GM10847 (cell line): ENCODE data around the gene ALLC.

Experiments
- POLR2A ChIP-seq: IDR thresholded peaks from 2 replicates; pipeline ENCODE4 v1.6.1; 2011; ENCODE audit not compliant: insufficient read length; ENCODE audit errors: extremely low read depth

Gene ALLC

DNA sequence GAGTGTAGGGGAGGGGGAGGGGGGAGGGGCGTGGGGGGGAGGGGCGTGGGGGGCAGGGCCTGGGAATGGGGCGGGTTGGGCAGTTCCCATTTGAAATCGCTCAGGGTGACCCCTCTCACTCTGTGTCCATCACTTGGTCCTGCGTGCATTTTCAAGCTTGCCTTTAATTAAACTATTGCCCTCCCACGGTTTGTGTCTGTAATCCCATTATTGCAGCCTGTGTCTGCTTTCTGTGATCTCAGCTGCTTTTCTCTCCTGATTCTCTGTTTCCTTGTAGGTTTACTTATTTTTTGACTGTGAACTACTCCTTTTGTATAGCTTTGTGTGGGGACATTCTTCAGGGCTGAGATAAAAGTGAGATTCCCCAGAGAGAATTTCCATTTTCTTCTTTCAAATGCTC lies 46.7 kb downstream of the ALLC start:
- TF ChIP-seq POLR2A: no peak

DNA sequence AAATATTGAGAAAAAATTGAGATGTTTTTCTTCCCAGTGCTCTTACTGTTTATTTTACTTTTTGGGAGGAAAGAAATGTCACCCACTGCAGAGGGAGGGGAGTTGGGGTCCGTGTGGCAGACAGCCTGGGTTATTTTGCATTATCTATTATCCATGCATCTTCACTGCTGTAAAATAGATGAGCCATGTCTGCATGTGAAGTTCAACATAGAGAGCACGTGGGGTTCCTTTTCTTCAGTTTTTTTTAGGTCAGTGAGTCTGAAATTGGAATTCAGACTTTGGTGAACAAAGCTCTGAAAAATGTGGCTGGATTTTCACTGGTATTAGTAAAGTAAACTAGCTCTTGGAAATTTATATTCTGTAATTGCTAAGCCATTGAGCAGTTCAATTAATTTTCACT lies 47.8 kb downstream of the ALLC start:
- TF ChIP-seq POLR2A: no peak

DNA sequence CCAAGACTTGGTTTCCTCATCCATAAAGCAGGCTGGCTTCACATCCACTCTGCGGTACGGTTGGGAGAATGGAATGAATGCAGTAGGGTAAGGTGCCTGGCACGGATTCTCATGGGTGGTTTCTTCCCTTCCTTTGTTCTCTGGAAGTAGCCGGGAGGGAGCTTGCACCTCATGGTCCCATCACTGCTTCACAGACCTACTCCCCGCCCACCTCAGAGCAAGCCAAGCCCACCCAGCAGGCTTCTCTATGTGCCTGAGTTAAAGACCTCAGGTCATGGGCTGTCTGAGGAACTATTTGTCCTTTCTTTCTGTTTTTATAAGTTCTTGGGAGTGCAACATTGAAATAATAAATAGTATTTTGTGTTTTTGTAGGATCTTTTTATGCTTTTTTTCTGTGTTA lies 48.9 kb downstream of the ALLC start:
- no peak for TF ChIP-seq POLR2A

DNA sequence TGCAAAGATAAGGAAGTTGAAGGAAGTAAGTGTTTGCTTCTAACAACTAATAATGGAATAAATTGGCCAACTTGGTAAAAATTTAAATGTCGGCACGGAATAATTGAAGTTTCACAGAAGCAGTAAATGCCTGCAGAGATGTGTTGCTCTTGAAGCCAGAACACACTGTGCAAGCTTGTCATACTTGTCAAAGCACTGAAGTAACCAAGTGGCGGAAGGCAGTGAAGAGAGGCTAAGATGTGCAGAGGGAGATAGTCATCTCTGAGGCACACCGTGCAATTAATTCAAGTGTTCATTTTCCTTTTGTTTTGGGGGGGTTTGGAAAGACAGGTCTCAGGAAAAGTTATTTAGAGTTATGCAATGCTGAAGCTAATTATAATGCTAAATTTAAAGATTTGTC lies 50.6 kb downstream of the ALLC start:
- TF ChIP-seq POLR2A: no peak

DNA sequence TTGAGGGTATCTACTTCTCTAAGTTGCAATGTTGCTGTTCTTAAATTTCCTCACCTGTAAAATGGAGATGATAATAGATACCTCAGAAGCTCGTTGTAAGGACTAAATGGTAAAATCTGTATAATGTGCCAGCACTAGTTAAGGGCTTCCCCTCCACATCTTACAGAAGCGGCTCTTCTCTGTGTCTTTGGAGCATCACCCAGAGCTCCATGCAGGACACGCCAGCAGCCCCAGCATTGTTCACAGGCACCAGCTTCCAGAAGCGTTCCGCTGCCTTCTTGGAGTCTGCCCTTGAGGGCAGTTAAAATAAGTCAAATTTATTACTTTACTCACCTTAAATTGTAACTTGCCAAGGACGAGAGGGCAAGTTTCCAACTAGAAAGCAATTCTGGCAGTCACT lies 51.2 kb downstream of the ALLC start:
- no peak for TF ChIP-seq POLR2A

DNA sequence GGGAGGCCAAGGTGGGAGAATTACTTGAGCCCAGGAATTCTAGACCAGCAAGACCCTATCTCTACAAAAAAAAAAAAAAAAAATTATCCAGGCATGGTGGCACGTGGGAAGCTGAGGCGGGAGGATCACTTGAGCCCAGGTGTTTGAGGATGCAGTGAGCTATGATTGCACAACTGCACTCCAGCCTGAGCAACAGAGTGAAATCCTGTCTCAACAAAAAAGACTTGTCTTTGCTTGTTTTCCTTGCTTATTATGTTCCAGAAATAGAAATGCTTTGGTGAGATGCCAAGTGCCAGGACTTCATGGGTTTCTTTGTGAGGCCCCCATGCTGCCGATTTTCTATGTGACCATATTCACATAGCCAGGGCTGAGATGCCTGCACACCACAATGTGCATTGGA lies 54.4 kb downstream of the ALLC start:
- no peak for TF ChIP-seq POLR2A

DNA sequence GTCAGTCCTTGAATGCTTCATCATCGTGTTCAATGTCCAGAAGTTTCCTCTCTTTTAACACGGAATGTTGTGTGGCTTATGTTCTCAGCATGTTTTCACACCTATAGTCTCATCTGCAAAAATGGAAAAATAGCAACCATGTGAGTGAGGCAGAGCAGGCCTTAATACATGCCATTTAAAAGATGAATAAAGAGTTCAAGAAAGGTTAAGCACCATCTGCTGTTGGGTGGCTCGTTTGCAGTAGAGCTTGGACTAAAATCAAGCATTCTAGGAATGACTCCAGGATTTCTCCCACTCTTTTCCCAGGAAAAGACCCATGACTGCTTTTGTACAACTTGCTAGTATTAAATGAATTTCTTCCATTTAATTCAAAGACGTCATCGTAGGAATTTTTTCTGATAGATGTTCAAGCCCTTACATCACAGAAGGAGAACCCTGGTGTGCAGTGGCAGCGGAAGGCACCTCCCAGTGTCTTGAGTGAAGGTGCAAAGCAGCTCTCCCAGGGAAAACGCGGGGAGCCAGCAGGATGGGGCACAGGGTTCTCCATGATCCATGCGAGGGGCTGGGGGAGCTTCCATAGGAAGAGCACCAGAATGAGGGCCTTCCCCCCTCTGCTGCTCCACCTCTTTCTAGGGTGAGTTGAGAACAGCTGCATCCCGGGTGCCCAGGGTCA lies 55.0 kb downstream of the ALLC start:
- TF ChIP-seq POLR2A: no peak

DNA sequence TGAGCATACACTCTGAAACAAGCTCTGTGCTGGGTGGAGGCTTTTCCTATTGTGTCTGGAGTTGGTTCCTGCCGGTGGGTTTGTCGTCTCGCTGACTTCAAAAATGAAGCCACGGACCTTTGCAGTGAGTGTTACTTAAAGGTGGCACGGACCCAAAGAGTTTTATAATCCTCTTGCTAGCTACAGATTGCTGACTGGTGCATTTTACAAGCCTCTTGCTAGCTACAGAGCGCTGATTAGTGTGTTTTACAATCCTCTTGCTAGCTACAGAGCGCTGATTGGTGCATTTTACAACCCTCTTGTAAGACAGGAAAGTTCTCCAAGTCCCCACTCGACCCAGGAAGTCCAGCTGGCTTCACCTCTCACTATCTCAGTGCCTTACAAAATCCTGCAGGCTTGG lies 60.7 kb downstream of the ALLC start:
- no peak for TF ChIP-seq POLR2A

DNA sequence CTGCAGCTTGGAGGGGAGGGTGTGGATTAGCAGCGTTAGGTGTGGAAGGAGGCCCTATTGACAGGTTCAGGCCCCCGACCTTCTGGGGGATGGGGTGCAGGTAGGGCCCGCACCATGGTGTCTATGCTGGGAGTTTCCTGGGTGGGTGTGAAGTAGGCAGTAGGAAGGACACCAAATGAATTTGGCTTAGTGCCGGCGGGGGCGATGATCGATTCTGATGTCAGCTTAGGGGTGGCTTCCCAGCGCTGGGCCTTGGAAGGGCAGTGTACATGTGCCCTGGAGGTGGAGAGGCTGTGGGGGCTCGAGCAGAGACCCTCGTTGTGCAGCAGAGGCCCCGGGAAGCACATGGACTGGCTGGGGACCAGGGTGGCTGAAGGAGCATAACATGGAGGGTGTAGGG lies 67.0 kb downstream of the ALLC start:
- no peak for TF ChIP-seq POLR2A

DNA sequence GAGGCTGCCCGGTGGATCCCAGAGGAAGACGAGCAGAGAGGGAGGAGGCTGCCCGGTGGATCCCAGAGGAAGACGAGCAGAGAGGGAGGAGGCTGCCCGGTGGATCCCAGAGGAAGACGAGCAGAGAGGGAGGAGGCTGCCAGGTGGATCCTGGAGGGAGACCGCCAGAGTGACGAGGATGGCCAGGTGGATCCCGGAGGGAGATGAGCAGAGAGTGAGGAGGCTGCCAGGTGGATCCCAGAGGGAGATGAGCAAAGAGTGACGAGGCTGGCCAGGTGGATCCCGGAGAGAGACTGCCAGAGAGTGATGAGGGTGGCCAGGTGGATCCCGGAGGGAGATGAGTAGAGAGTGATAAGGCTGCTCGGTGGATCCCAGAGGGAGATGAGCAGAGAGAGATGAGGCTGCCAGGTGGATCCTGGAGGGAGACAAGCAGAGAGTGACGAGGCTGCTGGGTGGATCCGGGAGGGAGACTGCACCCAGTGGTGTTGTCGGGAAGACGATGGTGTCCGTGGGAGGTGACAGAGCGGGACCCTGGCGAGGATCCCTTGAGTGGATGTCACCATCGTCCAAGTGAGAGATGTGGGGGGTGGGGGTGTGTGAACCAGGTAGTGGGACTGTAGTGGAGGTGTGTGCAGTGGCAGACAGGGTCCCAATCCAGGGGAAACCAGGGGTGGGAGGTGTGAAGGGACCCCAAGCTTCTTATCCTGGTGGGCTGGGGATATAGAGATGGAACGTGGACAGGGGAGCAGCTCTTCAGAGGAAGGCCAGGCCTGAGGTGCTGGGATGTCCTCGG lies 67.7 kb downstream of the ALLC start:
- no peak for TF ChIP-seq POLR2A

DNA sequence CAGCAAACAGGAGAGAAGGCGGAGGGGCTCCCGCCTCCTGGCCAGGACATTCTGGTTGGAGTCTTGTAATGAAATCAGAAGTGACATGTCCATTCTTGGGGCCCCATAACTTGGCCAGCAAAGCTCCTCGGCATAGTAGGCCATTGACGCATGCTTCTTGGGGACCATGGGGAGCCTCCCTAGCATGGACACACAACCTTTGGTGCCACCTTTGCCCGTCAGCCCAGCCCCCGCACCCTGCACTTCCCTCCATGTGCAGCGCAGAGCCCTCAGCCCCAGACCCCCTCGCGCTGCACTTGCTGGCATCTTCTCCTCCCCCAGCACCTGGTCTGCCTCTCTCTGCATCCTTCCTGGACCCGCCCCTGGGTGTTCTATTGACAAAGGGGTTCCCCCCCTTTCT lies 68.5 kb downstream of the ALLC start:
- TF ChIP-seq POLR2A: no peak

DNA sequence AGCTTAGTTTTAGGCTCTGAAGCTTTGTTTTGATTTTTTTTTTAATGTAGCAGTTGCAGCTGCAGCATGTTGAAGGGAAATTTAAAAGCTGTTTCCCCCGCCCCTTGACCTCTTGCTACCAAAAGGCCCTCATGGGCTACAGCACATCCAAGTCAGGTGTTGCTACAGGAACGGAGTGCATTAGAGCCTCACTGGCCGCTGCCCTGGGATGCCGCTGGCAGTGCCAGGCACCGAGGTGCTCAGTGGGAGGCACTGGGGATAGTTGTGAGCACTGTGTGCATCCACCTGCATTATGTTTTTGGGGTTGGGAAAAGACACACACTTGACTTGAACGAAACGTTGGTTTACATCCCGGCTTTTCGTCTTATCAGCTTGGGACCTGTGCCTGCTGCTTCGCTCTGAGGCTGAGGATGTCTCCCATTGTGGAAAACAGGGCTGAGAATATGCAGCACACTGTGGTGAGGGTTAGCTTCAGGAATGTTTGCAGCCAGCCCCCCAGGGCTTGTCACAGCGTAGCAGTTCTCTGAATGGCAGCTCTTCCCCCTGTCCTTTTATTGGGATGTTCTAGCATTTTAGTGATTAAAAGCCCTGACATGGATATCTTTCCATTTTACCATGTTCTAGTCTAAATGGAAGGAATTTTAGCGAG lies 69.5 kb downstream of the ALLC start:
- no peak for TF ChIP-seq POLR2A

DNA sequence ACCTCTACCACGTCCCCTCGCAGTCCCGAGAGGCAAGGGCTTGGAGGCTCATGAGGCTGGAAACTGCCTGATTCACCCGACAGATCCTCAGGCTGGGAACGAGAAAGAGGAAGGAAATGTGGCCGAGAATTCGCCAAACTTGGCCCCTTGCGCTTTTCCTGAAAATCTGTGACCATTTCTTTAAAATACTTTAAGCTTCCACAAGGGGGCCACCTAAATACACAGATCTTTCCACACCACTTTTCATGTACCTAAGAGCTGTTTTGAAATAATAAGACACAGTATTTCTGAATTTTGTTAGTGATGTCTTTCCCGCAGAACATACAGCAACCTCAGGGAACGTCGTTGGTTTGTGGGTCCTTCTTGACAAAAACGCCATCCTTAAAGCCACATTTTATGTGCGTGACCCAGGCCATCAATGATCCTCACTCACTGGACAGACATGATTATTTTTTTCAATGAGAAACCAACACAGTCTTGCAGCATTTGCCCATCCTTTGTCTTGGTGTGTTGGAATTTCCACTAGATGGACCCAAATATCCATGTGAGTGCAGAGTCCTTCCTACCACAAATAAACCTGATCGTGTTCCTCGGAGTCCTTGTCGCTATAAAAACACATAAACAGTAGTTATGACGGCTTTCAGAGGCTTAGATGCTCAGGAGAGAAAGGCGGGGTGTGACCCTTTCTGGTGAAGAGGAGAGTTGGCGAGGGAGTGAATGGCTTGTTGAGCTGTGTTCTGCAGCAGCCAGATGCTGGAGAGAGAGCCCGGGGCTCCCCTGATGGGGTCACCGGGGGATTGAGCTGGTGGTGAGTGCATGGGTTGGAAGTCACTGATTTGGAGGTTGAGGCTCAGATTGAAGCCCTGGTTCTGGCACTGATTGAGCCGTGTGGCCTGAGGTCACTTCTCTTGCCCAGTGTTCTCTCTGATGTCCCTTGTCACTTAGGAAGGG lies 70.4 kb downstream of the ALLC start:
- TF ChIP-seq POLR2A: no peak

DNA sequence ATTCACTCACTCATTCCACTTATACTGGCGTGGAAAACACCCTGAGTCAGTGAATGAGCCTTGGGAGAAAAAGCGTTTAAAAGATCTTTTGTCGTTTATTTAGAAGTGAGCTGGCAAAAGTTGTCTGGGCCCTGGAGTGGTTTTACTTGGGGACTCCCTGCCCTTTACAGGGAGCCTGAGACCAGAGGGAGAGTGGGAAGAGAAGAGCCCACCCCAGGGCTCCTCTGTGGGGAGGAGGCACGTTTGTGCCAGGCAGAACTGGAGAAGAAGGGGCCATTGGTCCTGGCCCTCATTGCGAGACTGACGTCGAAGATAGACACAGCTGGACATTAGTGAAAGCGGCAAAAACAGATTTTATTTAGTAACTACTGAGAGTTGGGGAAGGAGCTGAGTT lies 71.1 kb downstream of the ALLC start:
- TF ChIP-seq POLR2A: no peak

DNA sequence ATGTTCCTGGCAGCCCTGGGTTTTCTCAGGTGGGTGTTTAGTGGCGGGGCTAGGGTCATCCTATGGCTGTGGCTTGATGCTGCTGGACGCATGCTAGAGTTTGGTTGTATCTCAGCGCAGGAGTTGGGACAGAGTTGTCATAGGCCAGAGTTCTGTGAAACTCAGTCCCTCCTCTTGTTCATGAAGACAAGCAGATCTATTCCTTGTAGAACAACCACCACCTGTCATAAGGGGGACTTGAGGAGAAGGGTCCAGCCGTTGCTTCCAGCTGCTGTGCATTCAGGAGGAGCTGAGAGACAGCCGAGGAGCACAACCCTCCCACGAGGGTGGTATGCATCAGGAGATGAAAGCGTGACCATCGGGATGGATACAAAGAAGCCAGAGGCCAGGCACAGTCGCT lies 71.8 kb downstream of the ALLC start:
- no peak for TF ChIP-seq POLR2A
